SK-N-SH treated with all-trans-retinoic acid at 6 μM for 48 hours (cell line): ENCODE results near the gene DNTTIP2.

ENCODE experiments used
- ATAC-seq: fragments of 200-7000 bp; cut with Tn5 transposase; 3 replicates; pipeline ENCODE4 v1.9.1; 2020; ENCODE audit warnings: mild to moderate bottlenecking, moderate library complexity
- BACH2 ChIP-seq: fragments of 250-450 bp; sonication (Bioruptor Pico); IDR thresholded peaks from 2 replicates; pipeline ENCODE4 v1.9.0; 2021; ENCODE audit warnings: mild to moderate bottlenecking, borderline replicate concordance
- CSDC2 ChIP-seq: fragments of 250-450 bp; sonication (Bioruptor Pico); IDR thresholded peaks from 2 replicates; pipeline ENCODE4 v1.5.0; 2020; ENCODE audit warnings: mild to moderate bottlenecking, moderate library complexity
- ESRRG ChIP-seq: fragments of 250-450 bp; sonication (Bioruptor Pico); IDR thresholded peaks from 2 replicates; pipeline ENCODE4 v1.6.1; 2021; ENCODE audit warnings: mild to moderate bottlenecking
- GLIS3 ChIP-seq: fragments of 250-450 bp; sonication (Bioruptor Pico); IDR thresholded peaks from 2 replicates; pipeline ENCODE4 v1.5.0; 2020; ENCODE audit warnings: mild to moderate bottlenecking, moderate library complexity
- ISL1 ChIP-seq: fragments of 250-450 bp; sonication (Bioruptor Pico); IDR thresholded peaks from 2 replicates; pipeline ENCODE4 v2.1.2; 2022; ENCODE audit warnings: mild to moderate bottlenecking, moderate library complexity
- PPARA ChIP-seq: fragments of 250-450 bp; sonication (Bioruptor Pico); IDR thresholded peaks from 2 replicates; pipeline ENCODE4 v1.5.0; 2020; ENCODE audit warnings: mild to moderate bottlenecking, borderline replicate concordance
- RARB ChIP-seq: fragments of 250-450 bp; sonication (Bioruptor Pico); IDR thresholded peaks from 2 replicates; pipeline ENCODE4 v1.8.0; 2021; ENCODE audit warnings: mild to moderate bottlenecking, moderate library complexity
- SNAI2 ChIP-seq: fragments of 250-450 bp; sonication (Bioruptor Pico); IDR thresholded peaks from 2 replicates; pipeline ENCODE4 v1.5.0; 2020; ENCODE audit warnings: mild to moderate bottlenecking, moderate library complexity
- TOX ChIP-seq: fragments of 250-450 bp; sonication (Bioruptor Pico); IDR thresholded peaks from 2 replicates; pipeline ENCODE4 v1.8.0; 2021; ENCODE audit warnings: mild to moderate bottlenecking, moderate library complexity, borderline replicate concordance
- ZFP3 ChIP-seq: fragments of 250-450 bp; sonication (Bioruptor Pico); IDR thresholded peaks from 2 replicates; pipeline ENCODE4 v1.5.0; 2020; ENCODE audit warnings: mild to moderate bottlenecking, moderate library complexity
- ZNF565 ChIP-seq: fragments of 450-650 bp; formaldehyde crosslinking; conservative IDR thresholded peaks from 2 replicates; pipeline ENCODE4 v1.5.0; 2020; ENCODE audit warnings: low read depth, mild to moderate bottlenecking, moderate library complexity
- ZNF70 ChIP-seq: fragments of 450-650 bp; formaldehyde crosslinking; IDR thresholded peaks from 2 replicates; pipeline ENCODE4 v1.5.0; 2020; ENCODE audit warnings: mild to moderate bottlenecking, moderate library complexity
- ZNF8 ChIP-seq: fragments of 450-650 bp; formaldehyde crosslinking; IDR thresholded peaks from 2 replicates; pipeline ENCODE4 v1.5.0; 2020; ENCODE audit warnings: mild to moderate bottlenecking, moderate library complexity
- TF ChIP-seq, protein P1 (sequence below): fragments of 250-450 bp; sonication (Bioruptor Pico); IDR thresholded peaks from 2 replicates; pipeline ENCODE4 v1.8.0; 2021; ENCODE audit warnings: low read depth, mild to moderate bottlenecking, moderate library complexity, borderline replicate concordance
- TF ChIP-seq, protein P2 (sequence below): fragments of 250-450 bp; sonication (Bioruptor Pico); IDR thresholded peaks from 2 replicates; pipeline ENCODE4 v1.5.1; 2020; ENCODE audit warnings: low read depth, mild to moderate bottlenecking, moderate library complexity
- TF ChIP-seq, protein P3 (sequence below): fragments of 250-450 bp; sonication (Bioruptor Pico); IDR thresholded peaks from 2 replicates; pipeline ENCODE4 v1.5.1; 2021; ENCODE audit warnings: mild to moderate bottlenecking, moderate library complexity
- TF ChIP-seq, protein P4 (sequence below): fragments of 250-450 bp; sonication (Bioruptor Pico); IDR thresholded peaks from 2 replicates; pipeline ENCODE4 v1.5.0; 2020; ENCODE audit warnings: mild to moderate bottlenecking, moderate library complexity
- TF ChIP-seq, protein P5 (sequence below): fragments of 250-450 bp; sonication (Bioruptor Pico); IDR thresholded peaks from 2 replicates; pipeline ENCODE4 v1.8.0; 2020; ENCODE audit warnings: mild to moderate bottlenecking, moderate library complexity, borderline replicate concordance

The DNTTIP2 gene

DNA sequence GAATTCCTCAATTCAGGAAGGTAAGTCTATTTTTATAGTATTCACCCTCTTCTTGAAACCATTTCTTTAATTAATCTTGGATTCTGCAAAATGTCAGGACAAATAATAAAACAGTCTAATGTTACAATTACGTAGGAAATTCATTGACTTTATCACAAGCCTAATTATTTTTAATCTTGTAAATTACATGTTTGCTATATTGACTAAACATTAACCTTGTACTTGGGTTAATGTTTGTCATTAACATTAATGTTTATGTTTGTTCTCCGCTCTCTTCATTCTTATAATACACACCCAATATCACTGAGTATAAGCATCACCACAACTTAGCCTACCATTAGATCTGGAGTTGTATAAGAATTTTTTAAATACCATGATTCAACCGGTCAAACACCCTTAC is 27.5 kb upstream of the DNTTIP2 start:
- no peak for TF ChIP-seq ZNF565 (CRISPR knock-in tag)
- TF ChIP-seq, protein P1, sequence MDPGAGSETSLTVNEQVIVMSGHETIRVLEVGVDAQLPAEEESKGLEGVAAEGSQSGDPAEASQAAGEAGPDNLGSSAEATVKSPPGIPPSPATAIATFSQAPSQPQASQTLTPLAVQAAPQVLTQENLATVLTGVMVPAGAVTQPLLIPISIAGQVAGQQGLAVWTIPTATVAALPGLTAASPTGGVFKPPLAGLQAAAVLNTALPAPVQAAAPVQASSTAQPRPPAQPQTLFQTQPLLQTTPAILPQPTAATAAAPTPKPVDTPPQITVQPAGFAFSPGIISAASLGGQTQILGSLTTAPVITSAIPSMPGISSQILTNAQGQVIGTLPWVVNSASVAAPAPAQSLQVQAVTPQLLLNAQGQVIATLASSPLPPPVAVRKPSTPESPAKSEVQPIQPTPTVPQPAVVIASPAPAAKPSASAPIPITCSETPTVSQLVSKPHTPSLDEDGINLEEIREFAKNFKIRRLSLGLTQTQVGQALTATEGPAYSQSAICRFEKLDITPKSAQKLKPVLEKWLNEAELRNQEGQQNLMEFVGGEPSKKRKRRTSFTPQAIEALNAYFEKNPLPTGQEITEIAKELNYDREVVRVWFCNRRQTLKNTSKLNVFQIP (CRISPR knock-in tag): no peak
- no peak for TF ChIP-seq BACH2 (CRISPR knock-in tag)
- TF ChIP-seq RARB (CRISPR knock-in tag): no peak
- TF ChIP-seq, protein P2, sequence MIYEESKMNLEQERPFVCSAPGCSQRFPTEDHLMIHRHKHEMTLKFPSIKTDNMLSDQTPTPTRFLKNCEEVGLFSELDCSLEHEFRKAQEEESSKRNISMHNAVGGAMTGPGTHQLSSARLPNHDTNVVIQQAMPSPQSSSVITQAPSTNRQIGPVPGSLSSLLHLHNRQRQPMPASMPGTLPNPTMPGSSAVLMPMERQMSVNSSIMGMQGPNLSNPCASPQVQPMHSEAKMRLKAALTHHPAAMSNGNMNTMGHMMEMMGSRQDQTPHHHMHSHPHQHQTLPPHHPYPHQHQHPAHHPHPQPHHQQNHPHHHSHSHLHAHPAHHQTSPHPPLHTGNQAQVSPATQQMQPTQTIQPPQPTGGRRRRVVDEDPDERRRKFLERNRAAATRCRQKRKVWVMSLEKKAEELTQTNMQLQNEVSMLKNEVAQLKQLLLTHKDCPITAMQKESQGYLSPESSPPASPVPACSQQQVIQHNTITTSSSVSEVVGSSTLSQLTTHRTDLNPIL: no peak
- no peak for TF ChIP-seq CSDC2 (CRISPR knock-in tag)
- TF ChIP-seq GLIS3 (CRISPR knock-in tag): no peak
- TF ChIP-seq TOX (CRISPR knock-in tag): no peak
- no peak for TF ChIP-seq ISL1 (CRISPR knock-in tag)
- no peak for TF ChIP-seq ZNF70 (CRISPR knock-in tag)
- TF ChIP-seq, protein P3, sequence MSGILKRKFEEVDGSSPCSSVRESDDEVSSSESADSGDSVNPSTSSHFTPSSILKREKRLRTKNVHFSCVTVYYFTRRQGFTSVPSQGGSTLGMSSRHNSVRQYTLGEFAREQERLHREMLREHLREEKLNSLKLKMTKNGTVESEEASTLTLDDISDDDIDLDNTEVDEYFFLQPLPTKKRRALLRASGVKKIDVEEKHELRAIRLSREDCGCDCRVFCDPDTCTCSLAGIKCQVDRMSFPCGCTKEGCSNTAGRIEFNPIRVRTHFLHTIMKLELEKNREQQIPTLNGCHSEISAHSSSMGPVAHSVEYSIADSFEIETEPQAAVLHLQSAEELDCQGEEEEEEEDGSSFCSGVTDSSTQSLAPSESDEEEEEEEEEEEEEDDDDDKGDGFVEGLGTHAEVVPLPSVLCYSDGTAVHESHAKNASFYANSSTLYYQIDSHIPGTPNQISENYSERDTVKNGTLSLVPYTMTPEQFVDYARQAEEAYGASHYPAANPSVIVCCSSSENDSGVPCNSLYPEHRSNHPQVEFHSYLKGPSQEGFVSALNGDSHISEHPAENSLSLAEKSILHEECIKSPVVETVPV (CRISPR knock-in tag): no peak
- TF ChIP-seq, protein P4, sequence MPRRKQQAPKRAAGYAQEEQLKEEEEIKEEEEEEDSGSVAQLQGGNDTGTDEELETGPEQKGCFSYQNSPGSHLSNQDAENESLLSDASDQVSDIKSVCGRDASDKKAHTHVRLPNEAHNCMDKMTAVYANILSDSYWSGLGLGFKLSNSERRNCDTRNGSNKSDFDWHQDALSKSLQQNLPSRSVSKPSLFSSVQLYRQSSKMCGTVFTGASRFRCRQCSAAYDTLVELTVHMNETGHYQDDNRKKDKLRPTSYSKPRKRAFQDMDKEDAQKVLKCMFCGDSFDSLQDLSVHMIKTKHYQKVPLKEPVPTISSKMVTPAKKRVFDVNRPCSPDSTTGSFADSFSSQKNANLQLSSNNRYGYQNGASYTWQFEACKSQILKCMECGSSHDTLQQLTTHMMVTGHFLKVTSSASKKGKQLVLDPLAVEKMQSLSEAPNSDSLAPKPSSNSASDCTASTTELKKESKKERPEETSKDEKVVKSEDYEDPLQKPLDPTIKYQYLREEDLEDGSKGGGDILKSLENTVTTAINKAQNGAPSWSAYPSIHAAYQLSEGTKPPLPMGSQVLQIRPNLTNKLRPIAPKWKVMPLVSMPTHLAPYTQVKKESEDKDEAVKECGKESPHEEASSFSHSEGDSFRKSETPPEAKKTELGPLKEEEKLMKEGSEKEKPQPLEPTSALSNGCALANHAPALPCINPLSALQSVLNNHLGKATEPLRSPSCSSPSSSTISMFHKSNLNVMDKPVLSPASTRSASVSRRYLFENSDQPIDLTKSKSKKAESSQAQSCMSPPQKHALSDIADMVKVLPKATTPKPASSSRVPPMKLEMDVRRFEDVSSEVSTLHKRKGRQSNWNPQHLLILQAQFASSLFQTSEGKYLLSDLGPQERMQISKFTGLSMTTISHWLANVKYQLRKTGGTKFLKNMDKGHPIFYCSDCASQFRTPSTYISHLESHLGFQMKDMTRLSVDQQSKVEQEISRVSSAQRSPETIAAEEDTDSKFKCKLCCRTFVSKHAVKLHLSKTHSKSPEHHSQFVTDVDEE (CRISPR knock-in tag): no peak
- no peak for TF ChIP-seq PPARA (CRISPR knock-in tag)
- TF ChIP-seq, protein P5, sequence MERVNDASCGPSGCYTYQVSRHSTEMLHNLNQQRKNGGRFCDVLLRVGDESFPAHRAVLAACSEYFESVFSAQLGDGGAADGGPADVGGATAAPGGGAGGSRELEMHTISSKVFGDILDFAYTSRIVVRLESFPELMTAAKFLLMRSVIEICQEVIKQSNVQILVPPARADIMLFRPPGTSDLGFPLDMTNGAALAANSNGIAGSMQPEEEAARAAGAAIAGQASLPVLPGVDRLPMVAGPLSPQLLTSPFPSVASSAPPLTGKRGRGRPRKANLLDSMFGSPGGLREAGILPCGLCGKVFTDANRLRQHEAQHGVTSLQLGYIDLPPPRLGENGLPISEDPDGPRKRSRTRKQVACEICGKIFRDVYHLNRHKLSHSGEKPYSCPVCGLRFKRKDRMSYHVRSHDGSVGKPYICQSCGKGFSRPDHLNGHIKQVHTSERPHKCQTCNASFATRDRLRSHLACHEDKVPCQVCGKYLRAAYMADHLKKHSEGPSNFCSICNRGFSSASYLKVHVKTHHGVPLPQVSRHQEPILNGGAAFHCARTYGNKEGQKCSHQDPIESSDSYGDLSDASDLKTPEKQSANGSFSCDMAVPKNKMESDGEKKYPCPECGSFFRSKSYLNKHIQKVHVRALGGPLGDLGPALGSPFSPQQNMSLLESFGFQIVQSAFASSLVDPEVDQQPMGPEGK (CRISPR knock-in tag): no peak
- ATAC-seq: no peak

DNA sequence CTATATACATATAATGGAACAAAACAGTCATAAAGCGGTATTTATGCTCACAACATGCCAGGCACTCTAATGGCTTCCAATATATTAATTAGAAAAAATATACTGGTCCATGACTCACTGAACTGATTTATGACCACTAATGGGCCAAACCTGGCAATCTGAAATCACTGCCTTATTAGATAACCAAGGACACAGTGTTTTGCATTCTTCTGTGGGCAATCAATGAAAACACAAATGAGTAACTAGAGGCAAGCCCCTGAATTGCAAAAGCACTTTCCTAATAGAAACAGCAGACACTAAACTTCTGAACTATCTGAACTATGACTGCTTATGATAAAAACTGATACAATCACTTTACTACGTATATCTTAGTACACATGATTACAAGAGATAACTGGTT is 26.7 kb upstream of the DNTTIP2 start:
- no peak for ATAC-seq
- TF ChIP-seq, protein P1 (CRISPR knock-in tag): no peak
- peak; percentile 80 for TF ChIP-seq ISL1 (CRISPR knock-in tag)
- TF ChIP-seq BACH2 (CRISPR knock-in tag): no peak

DNA sequence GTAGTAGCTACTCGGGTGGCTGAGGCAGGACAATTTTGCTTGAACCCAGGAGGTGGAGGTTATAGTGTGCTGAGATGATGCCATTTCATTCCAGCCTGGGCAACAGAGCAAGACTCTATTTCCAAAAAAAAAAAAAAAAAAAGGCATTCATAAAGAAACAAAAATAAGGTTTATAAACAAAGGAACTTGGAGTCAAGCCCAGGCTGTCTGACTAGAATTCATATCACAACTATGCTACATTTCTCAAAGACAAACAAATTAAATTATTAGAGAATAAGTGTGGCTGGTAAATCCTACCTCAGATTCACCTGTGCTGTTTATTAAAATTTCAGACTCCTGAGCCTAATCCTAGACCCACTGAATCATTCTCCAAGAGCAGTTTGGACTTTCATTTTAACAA is 26.0 kb upstream of the DNTTIP2 start:
- TF ChIP-seq ZNF70 (CRISPR knock-in tag) (no peak), RARB (CRISPR knock-in tag) (no peak), ISL1 (CRISPR knock-in tag) (no peak), SNAI2 (CRISPR knock-in tag) (no peak), ESRRG (CRISPR knock-in tag) (no peak), ZFP3 (CRISPR knock-in tag) (no peak), CSDC2 (CRISPR knock-in tag) (no peak), PPARA (CRISPR knock-in tag) (no peak), ZNF565 (CRISPR knock-in tag) (no peak), ZNF8 (CRISPR knock-in tag) (no peak)
- TF ChIP-seq, protein P5 (CRISPR knock-in tag): no peak
- TF ChIP-seq, all 23 proteins: peak for 0
- no peak for ATAC-seq
